SK-N-SH treated with all-trans-retinoic acid at 6 μM for 48 hours (cell line): ENCODE data around the gene COX7A2L.

Experiments
- ESRRG ChIP-seq: fragments of 250-450 bp; sonication (Bioruptor Pico); IDR thresholded peaks from 2 replicates; pipeline ENCODE4 v1.6.1; 2021; ENCODE audit warnings: mild to moderate bottlenecking
- OSR1 ChIP-seq: fragments of 250-450 bp; sonication (Bioruptor Pico); IDR thresholded peaks from 2 replicates; pipeline ENCODE4 v1.8.0; 2022; ENCODE audit warnings: moderate library complexity, mild to moderate bottlenecking, inconsistent platforms
- TCF4 ChIP-seq: fragments of 250-450 bp; sonication (Bioruptor Pico); IDR thresholded peaks from 2 replicates; pipeline ENCODE4 v1.8.0; 2021; ENCODE audit warnings: mild to moderate bottlenecking, moderate library complexity, borderline replicate concordance
- TF ChIP-seq, protein P1 (sequence below): fragments of 250-450 bp; sonication (Bioruptor Pico); IDR thresholded peaks from 2 replicates; pipeline ENCODE4 v1.5.1; 2020; ENCODE audit warnings: low read depth, mild to moderate bottlenecking, moderate library complexity

DNA sequence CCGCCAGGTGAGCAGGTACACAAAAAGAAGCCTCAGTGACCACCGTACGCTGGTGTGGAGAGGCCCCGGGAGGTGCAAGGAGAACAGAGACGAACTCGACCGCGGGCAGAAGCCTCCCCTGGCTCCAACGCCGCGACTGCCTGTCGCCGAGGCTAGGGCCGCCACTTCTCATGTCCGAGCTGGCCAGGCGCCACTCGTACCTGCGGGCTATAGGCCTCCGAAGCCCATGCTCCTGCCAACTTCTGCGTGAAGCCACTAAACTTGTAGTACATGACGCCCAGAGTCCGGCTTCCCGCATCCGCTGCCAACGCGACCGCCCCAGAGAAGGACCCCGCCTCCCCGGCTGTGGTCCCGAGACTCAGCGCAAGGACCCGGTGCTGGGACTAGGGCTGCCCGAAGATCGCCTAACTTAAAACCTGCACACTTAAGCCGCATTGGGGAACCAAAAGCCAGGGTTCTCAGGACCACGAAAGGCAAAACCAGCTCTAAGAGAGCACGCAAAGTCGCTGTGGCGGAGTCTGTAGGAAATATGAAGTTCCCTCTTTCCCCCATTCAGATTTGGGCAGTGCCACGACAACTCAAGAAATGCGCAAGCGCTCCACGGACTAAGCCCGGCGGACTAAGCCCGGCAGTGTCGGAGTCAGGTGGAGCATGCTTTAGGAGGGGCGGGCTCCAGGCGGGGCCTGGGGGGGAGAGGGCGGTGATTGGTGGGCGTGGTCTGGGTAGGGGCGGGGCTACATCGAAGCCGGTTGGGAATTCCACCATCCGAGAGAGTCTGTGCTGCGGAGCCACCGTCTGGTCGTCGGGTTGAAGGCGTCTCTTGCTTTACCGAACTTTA, at the start of gene COX7A2L:
- TF ChIP-seq, protein P1, sequence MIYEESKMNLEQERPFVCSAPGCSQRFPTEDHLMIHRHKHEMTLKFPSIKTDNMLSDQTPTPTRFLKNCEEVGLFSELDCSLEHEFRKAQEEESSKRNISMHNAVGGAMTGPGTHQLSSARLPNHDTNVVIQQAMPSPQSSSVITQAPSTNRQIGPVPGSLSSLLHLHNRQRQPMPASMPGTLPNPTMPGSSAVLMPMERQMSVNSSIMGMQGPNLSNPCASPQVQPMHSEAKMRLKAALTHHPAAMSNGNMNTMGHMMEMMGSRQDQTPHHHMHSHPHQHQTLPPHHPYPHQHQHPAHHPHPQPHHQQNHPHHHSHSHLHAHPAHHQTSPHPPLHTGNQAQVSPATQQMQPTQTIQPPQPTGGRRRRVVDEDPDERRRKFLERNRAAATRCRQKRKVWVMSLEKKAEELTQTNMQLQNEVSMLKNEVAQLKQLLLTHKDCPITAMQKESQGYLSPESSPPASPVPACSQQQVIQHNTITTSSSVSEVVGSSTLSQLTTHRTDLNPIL (CRISPR knock-in tag), result no peak
- TF ChIP-seq TCF4 (no peak), ESRRG (CRISPR knock-in tag) (no peak), OSR1 (no peak)
